Smooth muscle cell (in vitro differentiated cells): Measurements from ENCODE around the gene IZUMO2. TPM values are rescaled to one million over a fixed set of nuclear protein-coding genes. Genes with fewer than 3 reads are reported as not detected.

Experiments used
- DNase-seq: peaks from one replicate; lab custom pipeline; 2025; ENCODE audit not compliant: unreplicated experiment; lab: John Stamatoyannopoulos, UW
- H2AFZ ChIP-seq: fragments of 200-600 bp; sonication (generic); 2 replicates; pipeline ENCODE4 v1.6.0; 2016; ENCODE audit warnings: antibody characterized with exemption, low read depth, mild to moderate bottlenecking
- H3F3A ChIP-seq: fragments of 200-600 bp; sonication (generic); 2 replicates; pipeline ENCODE4 v1.6.0; 2017; ENCODE audit warnings: antibody characterized with exemption, low read depth
- H3K27ac ChIP-seq: fragments of 200-600 bp; sonication (generic); 2 replicates; pipeline ENCODE4 v1.5.1; 2016; ENCODE audit warnings: low read depth, mild to moderate bottlenecking
- H3K27me3 ChIP-seq: fragments of 200-600 bp; sonication (generic); 2 replicates; pipeline ENCODE4 v1.6.1; 2016; ENCODE audit warnings: low read depth, mild to moderate bottlenecking
- H3K36me3 ChIP-seq: fragments of 200-600 bp; sonication (generic); 2 replicates; pipeline ENCODE4 v1.5.1; 2016; ENCODE audit warnings: low read depth
- H3K4me1 ChIP-seq: fragments of 200-600 bp; sonication (generic); 2 replicates; pipeline ENCODE4 v1.5.1; 2016; ENCODE audit warnings: low read depth
- H3K4me2 ChIP-seq: fragments of 200-600 bp; sonication (generic); 2 replicates; pipeline ENCODE4 v1.6.0; 2016; ENCODE audit warnings: mild to moderate bottlenecking
- H3K4me3 ChIP-seq: fragments of 200-600 bp; sonication (generic); 2 replicates; pipeline ENCODE4 v1.5.1; 2016; ENCODE audit warnings: mild to moderate bottlenecking
- H3K79me2 ChIP-seq: fragments of 200-600 bp; sonication (generic); 2 replicates; pipeline ENCODE4 v1.6.0; 2016; ENCODE audit warnings: low read depth, mild to moderate bottlenecking
- H3K9ac ChIP-seq: fragments of 200-600 bp; sonication (generic); 2 replicates; pipeline ENCODE4 v1.6.0; 2016; ENCODE audit warnings: low read depth
- H3K9me3 ChIP-seq: fragments of 200-600 bp; sonication (generic); replicated peaks from 2 replicates; pipeline ENCODE4 v1.5.1; 2016; ENCODE audit warnings: low read depth
- H4K20me1 ChIP-seq: fragments of 200-600 bp; sonication (generic); 2 replicates; pipeline ENCODE4 v1.6.0; 2016; ENCODE audit warnings: low read depth
- CTCF ChIP-seq: fragments of 200-600 bp; sonication (generic); IDR thresholded peaks from 2 replicates; pipeline ENCODE4 v1.5.1; 2017; ENCODE audit warnings: borderline replicate concordance, mild to moderate bottlenecking, antibody characterized with exemption; ENCODE audit not compliant: insufficient read depth, poor library complexity, severe bottlenecking
- WGBS: methylation state at CpG from one replicate; pipeline ENCODE4 v1.1.7; 2016; ENCODE audit warnings: low lambda C conversion rate; 5-methylcytosine and 5-hydroxymethylcytosine counted together
- polyA plus RNA-seq: library from polyadenylated mRNA; unstranded; fragments of >200 nt; fragmentation: Nextera tagmentation; extraction: Ambion mirVana; gene quantifications from 2 replicates; pipeline ENCODE4 v1.2.1, GENCODE V29; 2016
- total RNA-seq: library from RNA; depleted of rRNA; stranded (reverse); fragments of >200 nt; gene quantifications from 2 replicates; pipeline ENCODE4 v1.2.3, GENCODE V29; 2014

Gene IZUMO2
- total and polyA plus RNA-seq, 2 experiments from 2014 or later = not detected

GRCh38 chr19:50154529-50154928 is 8.6 kb downstream of the IZUMO2 start:
- 68% methylated on average over 8 of the region's 16 CpGs for WGBS
- Histone ChIP-seq H3K27me3 (no peaks in the 10 kb centered on the region), H3K36me3 (no peaks in the 10 kb centered on the region), H3F3A (no peaks in the 10 kb centered on the region), H3K4me2 (no peak overlapping the region), H3K9ac (no peak overlapping the region), H3K9me3 (no peaks in the 10 kb centered on the region), H2AFZ (no peak overlapping the region), H4K20me1 (no peaks in the 10 kb centered on the region), H3K4me3 (no peak overlapping the region), H3K79me2 (no peaks in the 10 kb centered on the region), H3K4me1 (no peaks in the 10 kb centered on the region), H3K27ac (no peak overlapping the region)
- no peak for DNase-seq
- no peak for TF ChIP-seq CTCF

DNA sequence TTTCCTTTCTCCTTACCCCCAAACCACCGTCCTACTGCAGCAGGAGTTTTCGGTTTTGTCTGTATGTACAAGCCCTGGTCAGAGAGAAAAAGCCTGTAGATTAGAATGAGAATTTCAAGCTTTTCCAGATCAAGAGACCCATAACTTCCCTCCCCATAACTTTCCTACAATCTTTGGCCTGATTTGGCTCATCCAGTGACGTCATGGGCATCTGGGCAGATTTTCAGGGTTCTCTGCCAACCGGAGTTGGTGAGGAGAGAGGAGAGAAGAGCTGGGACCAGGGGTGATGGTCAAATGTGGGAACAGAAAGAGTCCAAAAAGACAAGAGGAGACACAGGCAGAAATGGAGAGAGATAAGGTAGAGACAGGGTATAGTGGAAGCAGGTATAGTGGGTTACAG is 10.5 kb downstream of the IZUMO2 start:
- Histone ChIP-seq H3K4me3 (no peak overlapping the region), H3K27me3 (no peaks in the 10 kb centered on the region), H3K4me2 (no peak overlapping the region), H3K9ac (no peak overlapping the region), H3K79me2 (no peaks in the 10 kb centered on the region), H3K4me1 (no peaks in the 10 kb centered on the region), H4K20me1 (no peaks in the 10 kb centered on the region), H2AFZ (no peak overlapping the region), H3K36me3 (no peaks in the 10 kb centered on the region), H3F3A (no peaks in the 10 kb centered on the region), H3K27ac (no peak overlapping the region), H3K9me3 (no peaks in the 10 kb centered on the region)
- 78% methylated on average over 4 of the region's 4 CpGs for WGBS
- DNase-seq = no peak
- TF ChIP-seq CTCF = no peak

- no peaks in the 10 kb centered on the region for H3F3A ChIP-seq
- H3K4me1 ChIP-seq = no peaks in the 10 kb centered on the region
- H3K9ac ChIP-seq = no peak overlapping the region
- H3K9me3 ChIP-seq = no peaks in the 10 kb centered on the region
- no peaks in the 10 kb centered on the region for H3K79me2 ChIP-seq
- no peaks in the 10 kb centered on the region for H4K20me1 ChIP-seq
- H3K4me3 ChIP-seq = peak overlapping the region; percentile 61
- no peak overlapping the region for H2AFZ ChIP-seq
- H3K36me3 ChIP-seq = no peaks in the 10 kb centered on the region
- H3K27ac ChIP-seq = no peak overlapping the region
- no peaks in the 10 kb centered on the region for H3K27me3 ChIP-seq
- peak overlapping the region; percentile 85 for H3K4me2 ChIP-seq
- no peak for TF ChIP-seq CTCF
- DNase-seq = no peak
Measured at GRCh38 chr19:50148528-50148927, 14.6 kb downstream of the IZUMO2 start.
